Activated CD8-positive, alpha-beta memory T cell treated with anti-CD3 and anti-CD28 coated beads for 36 hours (primary cell): ENCODE results near the gene STK4. TPM values are rescaled to one million over a fixed set of nuclear protein-coding genes. Genes with fewer than 3 reads are reported as not detected.

Experiments
- CTCF ChIA-PET: fragments of 350-600 bp; sonication (Branson Sonifier 250); formaldehyde crosslinking; loops from one replicate; lab custom pipeline; 2021; ENCODE audit warnings: antibody characterized with exemption; lab: Charles Lee
- POLR2A ChIA-PET: fragments of 350-600 bp; sonication (Branson Sonifier 250); formaldehyde crosslinking; loops from one replicate; lab custom pipeline; 2021; ENCODE audit warnings: antibody characterized with exemption; lab: Charles Lee
- total RNA-seq, 2 experiments: library from RNA; stranded (reverse); gene quantifications; one replicate each; pipeline ENCODE4 v1.2.3, GENCODE V29; 2021

Gene STK4
- total RNA-seq, 2 experiments from 2014 or later, result 179 to 190 TPM

DNA sequence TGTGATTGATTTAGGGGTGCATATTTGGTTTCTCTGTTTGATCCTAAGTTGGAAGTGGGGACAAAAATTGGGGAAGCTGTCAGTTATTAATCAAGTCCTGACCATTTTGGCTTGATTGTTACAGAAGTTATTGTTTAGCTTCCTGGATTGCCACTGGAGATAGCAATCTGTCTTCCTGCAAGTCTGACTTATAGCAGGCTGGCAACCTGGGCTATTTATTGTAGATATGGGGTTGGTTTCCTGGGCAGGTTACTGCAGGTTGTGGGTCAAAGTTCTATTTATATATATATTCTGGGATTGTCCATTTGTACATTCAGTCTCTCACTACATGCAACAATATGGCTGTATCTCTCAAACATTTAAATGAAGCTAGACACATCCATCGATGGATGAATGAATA is 116.8 kb downstream of the STK4 start:
- ChIA-PET POLR2A (interaction anchor here (1.1 kb wide), 1 partner anchor 15 kb away, joined by 4 read pairs; no protein-coding TSS in a partner anchor), CTCF (interaction anchor here (1.2 to 2.0 kb wide), 2 partner anchors 13 to 39 kb away, joined by 3 to 11 read pairs; no protein-coding TSS in a partner anchor)

DNA sequence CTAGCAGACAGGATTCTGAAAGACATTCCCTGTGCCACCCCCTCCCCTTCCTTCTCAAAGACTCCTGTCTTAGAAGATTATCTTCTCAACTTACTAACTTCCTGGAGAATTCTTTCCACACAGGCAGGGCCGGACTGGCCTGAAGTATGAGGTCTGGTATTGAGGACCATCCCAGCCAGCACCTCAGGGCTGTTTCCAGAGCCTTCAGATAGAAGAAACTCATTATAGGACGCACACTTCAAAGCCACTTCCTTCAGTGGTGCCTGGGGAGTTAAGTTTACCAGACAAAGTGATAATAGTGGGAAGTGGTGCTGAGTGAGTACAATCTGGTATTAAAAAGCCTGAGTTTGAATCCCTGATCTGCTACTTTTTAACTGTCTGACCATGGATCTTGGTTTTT is 119.0 kb downstream of the STK4 start:
- CTCF ChIA-PET, result interaction anchor here (1.3 kb wide), 1 partner anchor 41 kb away, joined by 4 read pairs; no protein-coding TSS in a partner anchor
- POLR2A ChIA-PET, result no interaction called here

- ChIA-PET CTCF (interaction anchor here (1.3 to 1.6 kb wide), 2 partner anchors 10 to 42 kb away, joined by 4 to 6 read pairs; no protein-coding TSS in a partner anchor), POLR2A (no interaction called here)
Observed at GRCh38 chr20:45085867-45086266, 119.6 kb downstream of the STK4 start.

DNA sequence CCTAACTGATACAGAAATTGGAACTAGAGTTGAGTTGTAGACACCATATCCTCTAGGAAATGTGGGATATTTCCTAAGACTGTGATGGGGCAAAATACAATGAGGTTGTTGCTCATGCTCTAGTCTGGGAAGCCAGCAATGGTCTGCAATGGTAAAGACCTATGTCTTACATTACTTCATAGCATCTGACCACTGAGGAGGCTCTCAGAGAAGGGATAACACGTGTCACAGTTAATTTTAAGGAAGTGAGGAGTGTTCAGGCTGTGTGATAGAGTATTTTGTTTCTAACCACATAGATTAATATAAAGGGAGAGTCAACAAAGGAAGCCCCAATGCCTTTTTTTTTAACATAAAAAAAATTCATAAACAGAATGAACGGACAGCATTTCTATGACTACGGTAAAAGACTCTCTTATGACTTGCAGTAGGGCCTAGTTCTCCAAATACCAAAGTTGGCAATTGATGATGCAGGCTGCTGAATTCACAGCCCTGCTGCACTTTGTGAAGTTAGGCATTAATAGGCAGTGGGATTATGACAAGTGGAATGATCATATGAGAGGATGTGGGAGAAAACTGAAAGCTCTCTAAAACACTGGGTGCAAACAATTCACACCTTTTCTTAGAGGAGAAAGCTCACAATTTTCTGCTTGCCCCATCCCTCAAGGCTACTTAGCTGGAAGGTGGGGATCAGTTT is 120.9 kb downstream of the STK4 start:
- ChIA-PET CTCF (interaction anchor here (0.9 to 1.6 kb wide), 2 partner anchors 8 to 10 kb away, joined by 4 to 6 read pairs; no protein-coding TSS in a partner anchor), POLR2A (no interaction called here)

- ChIA-PET POLR2A (no interaction called here), CTCF (interaction anchor here (1.6 kb wide), 1 partner anchor 8 kb away, joined by 6 read pairs; no protein-coding TSS in a partner anchor)
Observed at GRCh38 chr20:45087814-45088213, 121.5 kb downstream of the STK4 start.

DNA sequence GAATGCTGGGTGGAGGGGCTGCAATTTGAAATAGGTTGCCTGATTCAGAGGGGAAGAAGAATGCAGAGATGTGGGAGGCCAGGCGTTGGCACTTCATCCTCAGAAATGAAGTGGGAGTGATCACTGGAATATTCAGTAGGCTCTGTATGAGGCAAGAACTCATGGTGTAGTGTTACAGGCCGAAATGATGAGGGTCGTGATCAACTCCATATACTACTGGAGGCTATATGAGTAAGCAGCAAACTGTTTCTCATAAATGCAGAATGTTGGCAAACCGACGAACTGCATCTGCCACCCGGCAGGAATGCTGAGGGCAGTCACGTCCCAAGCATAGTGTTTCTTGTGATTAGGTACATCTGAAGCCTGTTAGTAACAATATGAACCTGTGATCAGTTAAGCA is 121.9 kb downstream of the STK4 start:
- POLR2A ChIA-PET, result no interaction called here
- CTCF ChIA-PET, result no interaction called here

DNA sequence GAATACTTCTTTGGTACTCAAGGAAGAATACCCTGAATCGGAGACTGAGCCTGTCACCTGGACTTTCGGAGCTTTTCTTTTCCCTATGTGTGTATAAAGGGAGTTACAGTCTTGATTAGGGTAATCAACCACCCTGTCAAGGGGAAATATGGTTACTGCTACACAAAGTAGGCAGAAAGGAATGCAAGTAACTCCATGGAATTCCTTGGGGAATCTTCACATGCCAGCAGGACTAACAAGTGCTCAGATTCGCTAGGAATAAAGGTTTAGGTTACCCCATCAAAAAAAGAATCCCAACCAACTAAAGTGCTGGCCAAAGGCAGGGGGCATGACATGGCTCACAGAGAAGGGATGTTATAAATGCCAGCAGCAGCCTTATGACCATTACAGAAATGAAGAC is 124.2 kb downstream of the STK4 start:
- POLR2A ChIA-PET, result no interaction called here
- CTCF ChIA-PET, result no interaction called here

GRCh38 chr20:45091366-45091765 is 125.1 kb downstream of the STK4 start:
- CTCF ChIA-PET, result no interaction called here
- POLR2A ChIA-PET, result no interaction called here

DNA sequence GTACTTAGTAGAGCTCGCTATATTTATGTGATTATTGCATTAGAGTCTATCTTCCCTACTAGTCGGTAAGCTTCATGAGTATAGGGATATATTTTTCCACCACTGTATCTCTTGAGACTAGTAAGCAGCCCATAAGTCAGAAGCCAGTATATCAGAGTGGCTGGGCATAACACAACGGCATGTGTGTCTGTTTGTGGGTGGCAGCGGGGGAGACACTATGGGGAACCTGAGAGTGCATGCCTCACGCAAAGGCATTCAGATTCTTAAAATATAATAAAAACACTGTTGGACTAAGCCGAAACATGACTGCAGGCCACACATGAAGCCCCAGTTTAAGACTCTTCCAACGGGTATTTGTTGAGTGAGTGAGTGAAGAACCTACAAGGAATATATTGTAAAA is 126.6 kb downstream of the STK4 start:
- ChIA-PET POLR2A (no interaction called here), CTCF (interaction anchor here (0.8 to 1.7 kb wide), 2 partner anchors 21 to 23 kb away, joined by 3 to 4 read pairs; no protein-coding TSS in a partner anchor)

DNA sequence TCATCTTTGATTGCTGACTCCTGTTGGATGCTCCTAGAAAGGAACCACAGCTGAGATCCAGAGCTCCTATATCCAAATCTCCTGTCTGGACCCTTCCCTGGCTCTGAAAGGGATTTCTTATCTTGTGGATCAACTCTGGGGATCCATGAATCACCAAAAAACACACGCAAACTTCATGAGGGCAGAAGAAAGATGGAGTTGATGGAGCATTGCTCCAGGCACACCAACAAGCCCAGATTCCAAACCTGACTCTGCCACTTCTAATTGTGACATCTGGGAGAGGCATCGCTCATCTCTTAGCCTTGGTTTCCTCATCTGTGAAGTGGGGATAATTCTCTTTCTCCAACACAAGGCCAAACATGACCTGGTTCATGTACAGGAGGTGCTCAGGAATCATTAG is 127.9 kb downstream of the STK4 start:
- CTCF ChIA-PET, result interaction anchor here (0.7 to 1.1 kb wide), 4 partner anchors 40 to 163 kb away, joined by 3 to 5 read pairs (median 3); no protein-coding TSS in a partner anchor
- POLR2A ChIA-PET, result no interaction called here

- CTCF ChIA-PET, result interaction anchor here (0.8 to 5.8 kb wide), 27 partner anchors 8 to 198 kb away, joined by 3 to 47 read pairs (median 5); no protein-coding TSS in a partner anchor
- POLR2A ChIA-PET, result interaction anchor here (0.5 kb wide), 1 partner anchor 82 kb away, joined by 3 read pairs; no protein-coding TSS in a partner anchor
Observed at GRCh38 chr20:45094864-45095574, 128.7 kb downstream of the STK4 start.

DNA sequence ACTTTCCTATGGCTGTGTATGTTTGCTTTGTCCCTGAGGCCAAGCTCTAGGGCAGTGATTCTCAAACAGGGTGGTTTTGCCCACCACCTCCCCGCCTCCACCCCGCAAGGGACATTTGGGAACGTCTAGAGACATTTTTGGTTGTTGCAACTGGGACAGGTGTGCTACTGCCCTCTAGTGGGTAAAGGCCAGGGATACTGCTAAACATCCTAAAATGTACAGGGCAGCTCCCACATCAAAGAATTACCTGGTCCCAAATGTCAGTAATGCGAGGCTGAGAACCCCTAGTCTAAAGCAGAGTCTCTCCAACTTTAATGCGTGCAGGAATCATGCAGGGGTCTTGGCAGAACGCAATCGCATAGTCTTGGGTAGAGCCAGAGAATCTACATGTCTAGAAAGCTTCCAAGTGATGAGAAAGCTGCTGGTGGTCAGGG is 129.5 kb downstream of the STK4 start:
- CTCF ChIA-PET, result interaction anchor here (0.6 to 5.8 kb wide), 32 partner anchors 8 to 676 kb away, joined by 3 to 47 read pairs (median 4); no protein-coding TSS in a partner anchor
- POLR2A ChIA-PET, result interaction anchor here (0.5 kb wide), 1 partner anchor 83 kb away, joined by 3 read pairs; no protein-coding TSS in a partner anchor

DNA sequence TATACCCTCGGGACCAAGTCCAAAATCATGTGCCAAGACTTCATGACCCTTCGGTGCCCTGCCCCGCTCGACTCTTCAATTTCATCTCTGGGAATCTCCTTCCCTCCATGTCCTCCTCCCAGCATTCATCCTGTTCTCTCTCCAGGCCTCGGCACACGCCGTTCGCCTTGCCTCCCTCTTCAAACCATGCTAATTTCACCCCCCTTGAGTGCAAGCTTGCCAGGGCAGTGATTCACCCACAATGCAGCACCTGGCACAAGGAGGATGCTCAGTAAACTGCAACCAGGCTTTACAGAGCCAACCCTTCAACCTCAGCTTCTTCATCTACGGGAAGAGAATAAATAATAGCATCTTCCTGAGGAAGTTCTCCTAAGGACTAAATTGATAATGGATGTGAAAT is 130.5 kb downstream of the STK4 start:
- POLR2A ChIA-PET, result no interaction called here

DNA sequence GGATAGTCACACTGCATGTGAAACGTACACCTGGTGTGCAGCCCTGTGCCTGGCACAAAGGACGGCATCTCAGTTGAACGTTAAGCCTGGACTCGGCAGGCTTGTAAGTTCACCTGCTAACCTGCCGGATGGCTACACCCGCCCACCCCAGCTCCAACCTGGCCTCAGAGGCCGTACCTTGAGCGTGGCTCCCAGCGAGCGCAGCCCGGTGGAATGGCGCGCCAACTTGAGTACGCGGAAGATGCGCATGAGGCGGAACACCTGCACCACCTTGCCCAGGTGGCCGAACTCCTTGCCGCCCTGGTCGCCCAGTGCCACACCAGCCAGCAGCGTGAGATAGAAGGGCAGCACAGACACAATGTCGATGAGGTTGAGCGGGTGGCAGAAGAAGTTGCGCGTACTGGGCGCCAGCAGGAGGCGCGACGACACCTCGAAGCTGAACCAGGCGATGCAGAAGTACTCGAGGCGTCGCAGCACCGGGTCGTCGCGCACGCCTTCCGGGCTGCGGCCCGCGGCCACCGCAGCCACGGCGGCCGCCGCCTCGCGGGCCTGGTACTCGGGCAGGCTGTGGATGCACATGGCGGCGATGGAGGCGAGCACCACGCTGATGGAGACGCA is 131.3 kb downstream of the STK4 start:
- CTCF ChIA-PET, result interaction anchor here (0.6 to 5.8 kb wide), 13 partner anchors 9 to 674 kb away, joined by 3 to 47 read pairs (median 6); no protein-coding TSS in a partner anchor
- POLR2A ChIA-PET, result interaction anchor here (1.3 kb wide), 1 partner anchor 14 kb away, joined by 4 read pairs; no protein-coding TSS in a partner anchor

More for the DNA sequence above, 130.5 kb downstream of the STK4 start:
- CTCF ChIA-PET, result interaction anchor here (0.9 to 5.8 kb wide), 21 partner anchors 7 to 675 kb away, joined by 3 to 47 read pairs (median 6); no protein-coding TSS in a partner anchor

- ChIA-PET POLR2A (interaction anchor here (1.3 kb wide), 1 partner anchor 15 kb away, joined by 4 read pairs; no protein-coding TSS in a partner anchor), CTCF (interaction anchor here (0.9 to 5.8 kb wide), 8 partner anchors 8 to 195 kb away, joined by 3 to 47 read pairs (median 6); no protein-coding TSS in a partner anchor)
Observed at GRCh38 chr20:45098103-45098773, 131.9 kb downstream of the STK4 start.

DNA sequence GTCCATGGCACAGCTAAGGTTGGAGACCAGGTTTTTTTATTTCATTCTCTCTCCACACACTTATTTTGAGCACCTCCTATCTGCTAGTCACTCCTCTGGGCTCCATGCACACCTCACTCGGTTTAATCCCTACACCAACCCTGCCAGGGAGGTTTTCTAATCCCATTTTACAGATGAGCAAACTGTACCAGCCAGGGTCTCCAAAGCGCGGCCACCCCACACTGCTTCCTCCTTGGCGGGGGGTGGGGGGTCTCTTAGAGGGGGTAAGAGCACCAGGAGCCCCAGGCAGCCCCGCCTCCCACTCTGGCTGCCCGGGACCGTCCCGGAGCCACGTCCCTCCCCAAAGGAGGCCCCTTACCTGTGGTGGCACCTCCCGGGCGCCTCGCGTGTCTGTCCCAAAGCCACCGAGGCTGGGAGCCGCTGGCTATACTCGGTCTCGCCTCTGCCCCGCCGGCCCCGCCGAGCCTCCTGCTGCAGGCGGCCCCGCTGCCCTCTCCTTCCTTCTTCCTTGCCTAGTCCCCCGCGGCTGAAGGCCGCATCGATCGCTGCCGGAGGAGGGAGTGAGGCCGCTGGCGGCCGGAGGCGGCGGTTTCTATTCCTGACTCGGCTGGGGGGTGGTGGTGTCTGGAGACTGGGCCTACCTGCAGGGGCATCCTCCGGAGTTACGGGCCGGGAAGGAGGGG is 134.4 kb downstream of the STK4 start, which contains the start of gene KCNS1:
KCNS1 (minus strand) TSS at position 565 of the 683 bp plus-strand sequence. CDS start 1,891 bp downstream, outside the sequence.
- ChIA-PET CTCF (interaction anchor here (1.1 to 5.8 kb wide), 4 partner anchors 11 to 57 kb away, joined by 3 to 47 read pairs (median 6); no protein-coding TSS in a partner anchor), POLR2A (no interaction called here)

- CTCF ChIA-PET, result interaction anchor here (1.1 kb wide), 2 partner anchors 10 to 37 kb away, joined by 3 to 6 read pairs; no protein-coding TSS in a partner anchor
Observed at GRCh38 chr20:45101333-45101850, 135.1 kb downstream of the STK4 start.

More at GRCh38 chr20:45101333-45101850, 135.1 kb downstream of the STK4 start:
- POLR2A ChIA-PET, result no interaction called here
